ENCODE measurements around the gene TRMT13.
A peak's percentile ranks its signal among the peaks of the same experiment; 100 is the strongest.
"Not testable (repeated sequence)": the region's sequence is repeated elsewhere in the genome, so short reads cannot be mapped to it uniquely, and the experiment has no call there.

The TRMT13 gene

GRCh38 chr1:100183370-100183769, 50.4 kb downstream of the TRMT13 start:
- no peak for TF ChIP-seq CTCF (IDR thresholded peaks at IDR 0.05; ENCODE audit: low read depth, low read length)
- no peak for DNase-seq (ENCODE audit: extremely low read depth, low read depth)

- TF ChIP-seq CTCF (IDR thresholded peaks at IDR 0.05; ENCODE audit: low read depth, low read length): no peak
- no peak for DNase-seq (ENCODE audit: extremely low read depth, low read depth)
These were observed 51.6 kb downstream of the TRMT13 start for GRCh38 chr1:100184536-100184935.

GRCh38 chr1:100187912-100188311, 54.9 kb downstream of the TRMT13 start:
- TF ChIP-seq CTCF (IDR thresholded peaks at IDR 0.05; ENCODE audit: low read depth, low read length): no peak
- DNase-seq (ENCODE audit: extremely low read depth, low read depth): peak; percentile 8

GRCh38 chr1:100188617-100189016, 55.7 kb downstream of the TRMT13 start:
- TF ChIP-seq CTCF (IDR thresholded peaks at IDR 0.05; ENCODE audit: low read depth, low read length): no peak
- peak; percentile 91 for DNase-seq (ENCODE audit: extremely low read depth, low read depth)

GRCh38 chr1:100198596-100198995, 65.6 kb downstream of the TRMT13 start:
- TF ChIP-seq CTCF (IDR thresholded peaks at IDR 0.05; ENCODE audit: low read depth, low read length): no peak
- DNase-seq (ENCODE audit: extremely low read depth, low read depth): no peak

- not testable (repeated sequence) for DNase-seq (ENCODE audit: extremely low read depth, low read depth)
These were observed 67.1 kb downstream of the TRMT13 start for GRCh38 chr1:100200060-100200459.
